ENCODE data around the gene POU2F1.
A peak's percentile ranks its signal among the peaks of the same experiment; 100 is the strongest.

The POU2F1 gene

GRCh38 chr1:167454894-167455785 is 234.5 kb downstream of the POU2F1 start (continued):
- TF ChIP-seq PRDM10 (tag by site-specific recombination; IDR thresholded peaks at IDR 0.05) (peak; percentile 86), ZNF560 (tag by site-specific recombination; IDR thresholded peaks at IDR 0.05; ENCODE audit: borderline replicate concordance) (no peak), GLIS1 (tag by site-specific recombination; IDR thresholded peaks at IDR 0.05) (peak; percentile 85), SP3 (tag by site-specific recombination; IDR thresholded peaks at IDR 0.05) (peak; percentile 54), ZIC2 (tag by site-specific recombination; IDR thresholded peaks at IDR 0.05) (peak; percentile 51; the same call in 1 of the 2 replicates)

- ChIA-PET POLR2A (interaction anchor here (0.6 to 3.1 kb wide), 11 partner anchors 9 to 580 kb away, joined by 3 to 16 read pairs (median 4); partner anchors contain the start of genes CREG1, POU2F1 and TADA1), CTCF (interaction anchor here (0.6 to 1.7 kb wide), 9 partner anchors 8 to 397 kb away, joined by 3 to 7 read pairs (median 3); no protein-coding TSS in a partner anchor)
- peak; percentile 93 for TF ChIP-seq PRDM10 (tag by site-specific recombination; IDR thresholded peaks at IDR 0.05)
- TF ChIP-seq ZBTB20 (tag by site-specific recombination; IDR thresholded peaks at IDR 0.05), result 0 out of 2 replicates have a peak, but pooled peaks have one; percentile 3
- no peak for TF ChIP-seq ZNF132 (tag by site-specific recombination; IDR thresholded peaks at IDR 0.05; ENCODE audit: borderline replicate concordance)
- no peak for TF ChIP-seq ZNF302 (tag by site-specific recombination; IDR thresholded peaks at IDR 0.05; ENCODE audit: low read depth)
- TF ChIP-seq PBX3 (CRISPR knock-in tag; IDR thresholded peaks at IDR 0.05), result 0 out of 2 replicates have a peak, but pooled peaks have one; percentile 5
- H3K27ac ChIP-seq (ENCODE audit: extremely low read depth, low read depth, low read length), result peak overlapping the region; percentile 76; the same call in 1 of the 2 replicates
- no peaks in the 10 kb centered on the region for H3K9me3 ChIP-seq (ENCODE audit: control insufficient read depth, insufficient read depth, low read depth, low read length)
- H3K4me1 ChIP-seq (ENCODE audit: control insufficient read depth, insufficient read depth, low read length), result no peaks in the 10 kb centered on the region
- H3K4me3 ChIP-seq (ENCODE audit: low read depth, low read length), result peak overlapping the region; percentile 63
- no peaks in the 10 kb centered on the region for H3K36me3 ChIP-seq (ENCODE audit: control insufficient read depth in 2 of 2, insufficient read depth in 1 of 2, low read length in 2 of 2)
Measured at GRCh38 chr1:167455786-167456446, 235.2 kb downstream of the POU2F1 start.

- Histone ChIP-seq H3K4me3 (ENCODE audit: low read depth, low read length) (no peak overlapping the region), H3K4me1 (ENCODE audit: control insufficient read depth, insufficient read depth, low read length) (no peaks in the 10 kb centered on the region), H3K27ac (ENCODE audit: extremely low read depth, low read depth, low read length) (no peak overlapping the region), H3K36me3 (ENCODE audit: control insufficient read depth in 2 of 2, insufficient read depth in 1 of 2, low read length in 2 of 2) (no peaks in the 10 kb centered on the region), H3K9me3 (ENCODE audit: control insufficient read depth, insufficient read depth, low read depth, low read length) (no peaks in the 10 kb centered on the region)
- CTCF ChIA-PET, result interaction anchor here (0.6 to 1.5 kb wide), 4 partner anchors 11 to 398 kb away, joined by 3 to 4 read pairs (median 3); no protein-coding TSS in a partner anchor
- POLR2A ChIA-PET, result interaction anchor here (0.6 to 1.4 kb wide), 4 partner anchors 27 to 580 kb away, joined by 3 to 5 read pairs (median 4); partner anchors contain the start of gene TADA1
- TF ChIP-seq ZNF112 (tag by site-specific recombination; IDR thresholded peaks at IDR 0.05) (no peak), TCF7L2 (IDR thresholded peaks at IDR 0.05; ENCODE audit: borderline replicate concordance, low read depth, low read length) (no peak), ZNF354C (tag by site-specific recombination; IDR thresholded peaks at IDR 0.05; ENCODE audit: borderline replicate concordance, low read depth) (no peak), KLF10 (tag by site-specific recombination; IDR thresholded peaks at IDR 0.05) (no peak), ELK4 (IDR thresholded peaks at IDR 0.05; ENCODE audit: borderline replicate concordance, low read depth, low read length) (no peak), ZNF311 (tag by site-specific recombination; IDR thresholded peaks at IDR 0.05; ENCODE audit: borderline replicate concordance) (no peak)
Measured at GRCh38 chr1:167456524-167456923, 235.8 kb downstream of the POU2F1 start.

All from HEK293 (cell line).